D721Med (cell line): ENCODE data around the gene DNASE2B.

Experiments used
- DNase-seq: peaks from one replicate; pipeline ENCODE4 v3.0.0; 2011; ENCODE audit warnings: low spot score; ENCODE audit not compliant: insufficient read length
- FAIRE-seq: peaks from 2 replicates; lab custom pipeline; 2011; peaks lifted over from hg19 to GRCh38; lab: Jason Lieb, UNC
- CTCF ChIP-seq: IDR thresholded peaks from 2 replicates; pipeline ENCODE4 v1.5.1; 2012; ENCODE audit warnings: mild to moderate bottlenecking, control low read depth; ENCODE audit not compliant: insufficient read depth; ENCODE audit errors: missing control alignments

The DNASE2B gene

DNA sequence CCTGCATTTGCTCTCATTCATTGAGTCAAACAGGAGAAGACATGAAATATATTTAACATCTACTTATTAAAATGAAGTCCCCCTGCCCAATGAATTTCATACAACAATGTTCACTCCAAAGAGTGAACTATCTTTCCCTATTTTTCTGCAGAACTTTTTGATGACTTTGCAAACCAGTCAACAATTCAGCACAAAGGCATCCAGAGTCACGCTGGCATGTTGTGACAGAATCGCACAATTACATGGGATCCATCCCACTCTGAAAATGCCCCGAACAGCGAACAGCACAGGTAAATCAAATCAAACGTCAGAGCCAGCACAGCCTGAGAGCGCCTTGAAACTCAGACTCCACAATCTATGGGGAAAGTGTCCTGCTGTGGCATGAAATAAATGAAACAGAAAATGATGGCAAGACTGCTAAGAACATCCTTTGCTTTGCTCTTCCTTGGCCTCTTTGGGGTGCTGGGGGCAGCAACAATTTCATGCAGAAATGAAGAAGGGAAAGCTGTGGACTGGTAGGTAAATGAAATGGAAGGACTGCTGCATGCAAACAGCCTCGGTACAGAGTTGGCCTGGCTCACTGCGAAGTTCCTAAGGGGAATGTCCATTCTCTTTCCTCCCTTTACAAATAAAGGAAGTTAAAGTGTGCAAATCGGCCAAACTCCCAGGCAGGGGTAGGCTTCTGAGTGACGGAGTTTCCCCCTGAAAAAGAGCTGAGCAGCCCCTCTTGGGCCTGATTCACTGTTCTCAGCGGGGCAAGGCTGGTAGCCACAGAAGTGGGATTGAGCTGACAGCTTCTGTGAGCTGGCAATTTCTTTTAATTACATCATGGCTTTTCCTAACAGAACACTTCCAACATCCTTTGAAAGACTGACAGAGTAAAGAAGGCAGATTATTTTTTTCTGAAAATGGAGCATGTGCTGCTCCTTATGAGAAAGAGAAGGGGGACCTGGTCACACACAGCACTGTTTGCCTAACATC is at the start of gene DNASE2B:
DNASE2B (plus strand) TSS at position 310 of the 981 bp plus-strand sequence; CDS start at position 391, 81 bp downstream.
- no peak for TF ChIP-seq CTCF
- FAIRE-seq (no peak), DNase-seq (no peak)

GRCh38 chr1:84348759-84349158 is 49.5 kb upstream of the DNASE2B start:
- DNase-seq (no peak), FAIRE-seq (no peak)
- TF ChIP-seq CTCF, result no peak

GRCh38 chr1:84350104-84350503 is 48.2 kb upstream of the DNASE2B start:
- DNase-seq (no peak), FAIRE-seq (no peak)
- TF ChIP-seq CTCF, result no peak

GRCh38 chr1:84350550-84350949 is 47.7 kb upstream of the DNASE2B start:
- FAIRE-seq (no peak), DNase-seq (no peak)
- TF ChIP-seq CTCF, result no peak

DNA sequence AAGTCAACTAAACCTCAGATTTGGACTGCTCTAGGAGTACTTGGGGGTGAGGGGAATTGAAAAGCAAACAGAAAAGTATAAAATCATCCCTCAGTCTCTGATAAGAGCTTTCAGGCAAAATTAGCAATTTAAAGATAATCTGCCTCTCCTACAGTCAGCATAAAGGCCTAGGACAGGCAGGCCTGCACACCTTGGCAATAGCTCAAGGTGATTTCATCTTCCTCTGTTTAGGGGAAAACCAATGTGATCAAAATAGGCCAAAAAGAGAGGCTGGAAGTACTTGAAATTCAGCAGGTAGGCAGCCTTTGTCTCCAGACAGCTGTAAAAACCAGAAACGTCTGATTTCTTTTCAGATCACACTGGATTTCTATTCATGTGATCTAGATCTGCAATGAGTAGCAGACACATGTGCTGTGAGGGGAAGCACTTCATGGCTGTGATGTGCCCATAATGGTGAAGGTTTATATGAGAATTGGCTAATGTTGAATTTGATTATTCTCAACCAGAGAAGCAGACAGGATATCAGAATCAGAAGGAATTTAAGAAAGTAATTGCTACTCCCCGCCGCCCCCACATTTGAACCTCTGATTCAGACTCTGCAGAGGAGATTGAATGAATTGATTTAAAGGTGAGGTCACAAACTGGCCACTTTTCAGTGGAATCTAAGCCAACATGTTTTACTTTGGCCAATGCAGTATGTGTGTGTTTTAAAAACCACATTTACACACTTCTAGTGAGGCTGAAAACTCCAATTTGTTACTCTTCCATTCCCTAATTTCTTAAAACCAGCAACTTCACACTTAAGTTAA is 45.8 kb upstream of the DNASE2B start:
- DNase-seq (no peak), FAIRE-seq (no peak)
- TF ChIP-seq CTCF, result no peak

DNA sequence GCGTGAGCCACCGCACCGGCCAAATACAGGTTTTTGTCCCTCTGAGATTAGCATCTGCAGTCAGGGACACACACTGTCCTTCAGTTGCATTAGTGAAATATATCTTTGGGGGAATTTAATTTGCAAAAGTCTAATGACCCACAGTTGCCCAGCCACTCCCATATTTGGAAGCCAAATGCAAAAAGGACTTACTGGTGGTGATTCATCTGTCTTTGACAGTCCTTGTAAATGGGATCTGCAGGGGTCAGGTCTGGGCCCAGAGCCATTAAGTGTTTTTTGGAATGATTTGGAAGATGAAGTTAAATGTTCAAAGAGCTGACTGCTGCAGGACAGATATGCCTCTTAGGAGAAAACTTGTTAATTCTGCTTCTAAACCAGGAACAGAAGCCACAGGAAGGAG is 44.6 kb upstream of the DNASE2B start:
- TF ChIP-seq CTCF, result no peak
- FAIRE-seq (no peak), DNase-seq (no peak)
